GM23338 (cell line): Measurements from ENCODE around the gene PTAR1. TPM values are rescaled to one million over a fixed set of nuclear protein-coding genes. Genes with fewer than 3 reads are reported as not detected.
A peak's percentile ranks its signal among the peaks of the same experiment; 100 is the strongest.

Experiments used
- ATAC-seq: fragments of 200-7000 bp; cut with Tn5 transposase; 3 replicates; pipeline ENCODE4 v1.9.1; 2020
- DNase-seq: peaks from one replicate; pipeline ENCODE4 v3.0.0-alpha.2; 2015; ENCODE audit warnings: low spot score
- H2AFZ ChIP-seq: fragments of 200-600 bp; sonication (generic); 2 replicates; pipeline ENCODE4 v1.8.0; 2016; ENCODE audit warnings: antibody characterized with exemption, mild to moderate bottlenecking, moderate library complexity
- H3F3A ChIP-seq: fragments of 200-600 bp; sonication (generic); replicated peaks from 2 replicates; pipeline ENCODE4 v1.8.0; 2017; ENCODE audit warnings: antibody characterized with exemption, mixed run types, low read depth
- H3K27ac ChIP-seq: fragments of 200-600 bp; sonication (generic); 2 replicates; pipeline ENCODE4 v1.6.1; 2016; ENCODE audit warnings: low read depth
- H3K27me3 ChIP-seq: fragments of 200-600 bp; sonication (generic); 2 replicates; pipeline ENCODE4 v1.8.0; 2016; ENCODE audit warnings: mild to moderate bottlenecking, mixed run types, moderate library complexity; ENCODE audit not compliant: insufficient read depth
- H3K36me3 ChIP-seq: fragments of 200-600 bp; sonication (generic); 2 replicates; pipeline ENCODE4 v1.8.0; 2016; ENCODE audit warnings: mild to moderate bottlenecking; ENCODE audit not compliant: insufficient read depth
- H3K4me1 ChIP-seq: fragments of 200-600 bp; sonication (generic); 2 replicates; pipeline ENCODE4 v1.8.0; 2016; ENCODE audit warnings: mild to moderate bottlenecking, moderate library complexity; ENCODE audit not compliant: insufficient read depth
- H3K4me2 ChIP-seq: fragments of 200-600 bp; sonication (generic); 2 replicates; pipeline ENCODE4 v1.7.1; 2017; ENCODE audit warnings: mixed run types
- H3K4me3 ChIP-seq: fragments of 200-600 bp; sonication (generic); 2 replicates; pipeline ENCODE4 v1.6.1; 2016; ENCODE audit warnings: mixed run types
- H3K79me2 ChIP-seq: fragments of 200-600 bp; sonication (generic); replicated peaks from 2 replicates; pipeline ENCODE4 v1.8.0; 2017; ENCODE audit warnings: mild to moderate bottlenecking; ENCODE audit not compliant: insufficient read depth
- H3K9me2 ChIP-seq: fragments of 200-600 bp; sonication (generic); 2 replicates; pipeline ENCODE4 v1.8.0; 2017; ENCODE audit not compliant: insufficient read depth
- H4K20me1 ChIP-seq: fragments of 200-600 bp; sonication (generic); replicated peaks from 2 replicates; pipeline ENCODE4 v1.8.0; 2017; ENCODE audit warnings: mild to moderate bottlenecking; ENCODE audit not compliant: insufficient read depth
- H3K27ac Mint-ChIP-seq: 2 replicates; pipeline ENCODE4 v1.8.0; 2020; ENCODE audit warnings: inconsistent platforms, mild to moderate bottlenecking, moderate library complexity, mixed read lengths
- H3K27me3 Mint-ChIP-seq: 3 replicates; pipeline ENCODE4 v1.8.0; 2022; ENCODE audit warnings: low read depth, mild to moderate bottlenecking, moderate library complexity, mixed read lengths, inconsistent platforms; ENCODE audit not compliant: insufficient read depth, poor library complexity
- H3K36me3 Mint-ChIP-seq: 3 replicates; pipeline ENCODE4 v1.8.0; 2021; ENCODE audit warnings: low read depth, mild to moderate bottlenecking, inconsistent platforms, moderate library complexity, mixed read lengths
- H3K4me1 Mint-ChIP-seq: 3 replicates; pipeline ENCODE4 v1.8.0; 2020; ENCODE audit warnings: mild to moderate bottlenecking, inconsistent platforms, mixed read lengths
- H3K4me3 Mint-ChIP-seq: 3 replicates; pipeline ENCODE4 v1.8.0; 2021; ENCODE audit warnings: moderate library complexity, mild to moderate bottlenecking, inconsistent platforms, mixed read lengths
- H3K9me3 Mint-ChIP-seq: 3 replicates; pipeline ENCODE4 v1.8.0; 2020; ENCODE audit warnings: moderate library complexity, mild to moderate bottlenecking, inconsistent platforms, mixed read lengths
- JUNB ChIP-seq: IDR thresholded peaks from one replicate; pipeline ENCODE4 v1.6.1; 2016; ENCODE audit warnings: antibody characterized with exemption; ENCODE audit not compliant: unreplicated experiment
- POLR2AphosphoS5 ChIP-seq: IDR thresholded peaks from 2 replicates; pipeline ENCODE4 v1.6.1; 2016; ENCODE audit warnings: antibody characterized with exemption, low read depth
- REST ChIP-seq: IDR thresholded peaks from one replicate; pipeline ENCODE4 v1.6.1; 2018; ENCODE audit warnings: antibody characterized with exemption; ENCODE audit not compliant: unreplicated experiment
- STAT1 ChIP-seq: IDR thresholded peaks from one replicate; pipeline ENCODE4 v1.6.1; 2016; ENCODE audit warnings: antibody characterized with exemption; ENCODE audit not compliant: unreplicated experiment
- ZNF114 ChIP-seq: fragments of 250-450 bp; sonication (Bioruptor Pico); IDR thresholded peaks from 2 replicates; pipeline ENCODE4 v1.5.0; 2020; ENCODE audit warnings: mild to moderate bottlenecking, moderate library complexity
- ZNF331 ChIP-seq: fragments of 250-450 bp; sonication (Bioruptor Pico); IDR thresholded peaks from 2 replicates; pipeline ENCODE4 v1.5.0; 2020; ENCODE audit warnings: low read depth, mild to moderate bottlenecking, moderate library complexity
- ZNF462 ChIP-seq: fragments of 250-450 bp; sonication (Bioruptor Pico); IDR thresholded peaks from 2 replicates; pipeline ENCODE4 v1.5.0; 2020; ENCODE audit warnings: mild to moderate bottlenecking, moderate library complexity
- polyA plus RNA-seq: library from polyadenylated mRNA; unstranded; fragments of >200 nt; fragmentation: Nextera tagmentation; extraction: Ambion mirVana; gene quantifications from 2 replicates; pipeline ENCODE4 v1.2.1, GENCODE V29; 2016
- total RNA-seq: library from RNA; depleted of rRNA; stranded (reverse); fragments of >200 nt; shearing (Covaris generic); gene quantifications from 2 replicates; pipeline ENCODE4 v1.2.3, GENCODE V29; 2014

The PTAR1 gene
- total and polyA plus RNA-seq, 2 experiments from 2014 or later = 35.2 to 219 TPM

DNA sequence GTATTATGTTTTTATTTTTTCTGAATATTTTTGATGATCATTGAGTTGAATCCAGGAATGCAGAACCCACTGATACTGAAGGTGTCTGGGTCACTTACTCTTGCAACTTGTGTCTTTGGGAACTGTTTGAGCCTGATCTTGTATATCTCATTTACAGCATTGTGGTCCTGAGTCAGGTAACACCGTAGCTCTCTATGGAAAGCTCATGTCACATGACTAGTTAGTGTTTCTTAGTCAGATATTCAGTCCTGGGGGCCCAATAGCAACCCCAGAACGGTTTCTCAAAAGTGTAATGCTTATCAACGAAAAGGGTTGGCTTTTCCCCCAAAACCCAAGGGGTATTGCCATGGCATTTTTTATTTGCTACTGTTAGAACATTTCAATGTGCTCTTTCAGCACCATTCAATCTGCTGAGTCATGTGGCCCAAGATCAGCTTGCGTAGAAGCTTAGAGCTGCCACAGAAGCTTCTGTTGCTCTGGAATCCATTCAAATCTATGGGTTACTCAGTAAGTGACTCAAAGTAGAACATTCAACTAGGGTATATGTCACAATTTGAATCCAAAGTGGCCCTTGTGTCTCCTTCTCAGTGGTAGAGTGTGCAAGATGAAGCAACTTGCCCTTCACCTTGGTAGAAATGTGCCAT is 12.1 kb upstream of the PTAR1 start:
- H3K4me3 ChIP-seq = no peak overlapping the region
- no peaks in the 10 kb centered on the region for H3K36me3 ChIP-seq
- H3K79me2 ChIP-seq = no peaks in the 10 kb centered on the region
- no peak for DNase-seq
- H3K4me2 ChIP-seq = no peak overlapping the region
- no peaks in the 10 kb centered on the region for H3K4me1 Mint-ChIP-seq
- no peak overlapping the region for H3K4me3 Mint-ChIP-seq
- H3K36me3 Mint-ChIP-seq = peaks cover 3% of the 10 kb centered on the region; the same call in 1 of the 3 replicates
- no peaks in the 10 kb centered on the region for H3K4me1 ChIP-seq
- H3K27ac ChIP-seq = no peak overlapping the region
- H3K27me3 ChIP-seq = no peaks in the 10 kb centered on the region
- no peak overlapping the region for H3K27ac Mint-ChIP-seq
- no peak for TF ChIP-seq STAT1
- no peak for TF ChIP-seq REST
- TF ChIP-seq ZNF331 (CRISPR knock-in tag) = no peak
- no peak for TF ChIP-seq POLR2AphosphoS5
- TF ChIP-seq ZNF462 (CRISPR knock-in tag) = no peak
- TF ChIP-seq JUNB = no peak
- TF ChIP-seq ZNF114 (CRISPR knock-in tag) = no peak
- H3K9me2 ChIP-seq = peaks cover 16% of the 10 kb centered on the region; the same call in 1 of the 2 replicates
- ATAC-seq = no peak
- peaks cover 3% of the 10 kb centered on the region for H3K27me3 Mint-ChIP-seq
- H3K9me3 Mint-ChIP-seq = no peaks in the 10 kb centered on the region
- peak overlapping the region; percentile 83 for H2AFZ ChIP-seq
- no peaks in the 10 kb centered on the region for H3F3A ChIP-seq
- no peaks in the 10 kb centered on the region for H4K20me1 ChIP-seq
